Heart left ventricle (tissue), 13 donors: ENCODE data around the gene EVL.

ENCODE experiments used
- POLR2A ChIP-seq, 2 donors: fragments of 450-650 bp; IDR thresholded peaks; one replicate each; pipeline ENCODE4 v1.6.1; 2017; ENCODE audit warnings: antibody characterized with exemption in 2 of 2, mild to moderate bottlenecking in 2 of 2, moderate library complexity in 2 of 2
- TF ChIP-seq, protein P1 (sequence below), 12 donors: fragments of 200-600 bp; sonication (generic) in 4 of 12; IDR thresholded peaks; one replicate each; pipeline versions ENCODE4 v1.5.0 to v1.8.0; 2018 to 2022; ENCODE audit warnings: antibody characterized with exemption in 12 of 12, mild to moderate bottlenecking in 5 of 12
- donor health status: ischemic (EF 13 %, LVEDD 7.1; RV severe dilation, severe dysfunction).
- donor health status: DM: no; HTN: yes; CAD: no.
- donor health status: DM: no; HTN: no; CAD: no.
- donor health status: ischemic (EF 25% LVEDD 6.9; RV normal size, moderate dysfunction).
- donor health status: ischemic (EF 25% LVEDD 5.7; RV mildly dilated, moderate dysfunction).
- donor health status: ischemic (EF 35%, LVEDD 5.7; RV mildly dilated, moderate dysfunction).
- donor health status: nonischemic (EF 11% LVEDD 7.7; RV severe dilation, severe dysfunction).
- donor health status: DM: yes; HTN: yes; CAD: no.
- donor health status: PGD.
- donor health status: ischemic (EF 29% LVEDD 5.4; RV normal size, mild dysfunction).
- donor health status: nonischemic (EF 23%, LVEDD 6.1; RV moderate dilation, normal function).

DNA sequence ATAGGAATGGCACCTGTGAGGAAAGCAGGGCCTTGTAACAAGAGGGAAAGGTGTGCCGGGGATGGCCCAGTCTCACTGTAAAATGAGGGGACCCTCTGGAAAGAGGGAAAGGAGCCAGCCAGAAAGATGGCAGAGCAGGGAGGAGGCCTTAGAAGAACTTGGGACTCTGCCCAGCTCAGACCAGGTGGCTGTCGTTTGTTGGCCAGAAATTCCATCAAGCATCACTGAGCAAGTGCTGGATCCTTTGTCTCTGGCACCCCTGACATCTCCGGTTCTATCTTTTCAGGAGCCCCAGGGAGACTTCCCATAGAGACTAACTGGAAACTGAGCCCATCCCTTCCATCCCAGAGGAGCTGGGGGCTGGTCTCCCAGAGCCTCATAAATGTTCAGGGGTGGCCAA, 50.9 kb downstream of the EVL start:
- TF ChIP-seq, protein P1, sequence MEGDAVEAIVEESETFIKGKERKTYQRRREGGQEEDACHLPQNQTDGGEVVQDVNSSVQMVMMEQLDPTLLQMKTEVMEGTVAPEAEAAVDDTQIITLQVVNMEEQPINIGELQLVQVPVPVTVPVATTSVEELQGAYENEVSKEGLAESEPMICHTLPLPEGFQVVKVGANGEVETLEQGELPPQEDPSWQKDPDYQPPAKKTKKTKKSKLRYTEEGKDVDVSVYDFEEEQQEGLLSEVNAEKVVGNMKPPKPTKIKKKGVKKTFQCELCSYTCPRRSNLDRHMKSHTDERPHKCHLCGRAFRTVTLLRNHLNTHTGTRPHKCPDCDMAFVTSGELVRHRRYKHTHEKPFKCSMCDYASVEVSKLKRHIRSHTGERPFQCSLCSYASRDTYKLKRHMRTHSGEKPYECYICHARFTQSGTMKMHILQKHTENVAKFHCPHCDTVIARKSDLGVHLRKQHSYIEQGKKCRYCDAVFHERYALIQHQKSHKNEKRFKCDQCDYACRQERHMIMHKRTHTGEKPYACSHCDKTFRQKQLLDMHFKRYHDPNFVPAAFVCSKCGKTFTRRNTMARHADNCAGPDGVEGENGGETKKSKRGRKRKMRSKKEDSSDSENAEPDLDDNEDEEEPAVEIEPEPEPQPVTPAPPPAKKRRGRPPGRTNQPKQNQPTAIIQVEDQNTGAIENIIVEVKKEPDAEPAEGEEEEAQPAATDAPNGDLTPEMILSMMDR (IDR thresholded peaks at IDR 0.05) = no peak
- no peak for TF ChIP-seq POLR2A (IDR thresholded peaks at IDR 0.05)
